ENCODE data around the gene CCDC198.

GRCh38 chr14:57493467-57494181, at the start of gene CCDC198:
- TF ChIP-seq JUN (IDR thresholded peaks at IDR 0.05) (no peak; a peak in 1 of 5 replicates), PBX3 (IDR thresholded peaks at IDR 0.05) (no peak), ESRRA (IDR thresholded peaks at IDR 0.05; ENCODE audit: borderline replicate concordance, low read length) (no peak), MAX (IDR thresholded peaks at IDR 0.05) (no peak), CTCF (IDR thresholded peaks at IDR 0.05) (no peak), POLR2A (IDR thresholded peaks at IDR 0.05; ENCODE audit: low read length) (no peak), REST (IDR thresholded peaks at IDR 0.05) (no peak), BHLHE40 (IDR thresholded peaks at IDR 0.05; ENCODE audit: low read depth, low read length) (no peak), CBX8 (IDR thresholded peaks at IDR 0.05) (no peak), CEBPB (IDR thresholded peaks at IDR 0.05) (no peak), RAD21 (conservative IDR thresholded peaks at IDR 0.05 in 1 of 2, IDR thresholded peaks at IDR 0.05 in 1 of 2) (no peak)

Data from A549 (cell line).